Fibroblast of upper back skin (primary cell): ENCODE data around the gene ACAN.
A peak's percentile ranks its signal among the peaks of the same experiment; 100 is the strongest.

ENCODE experiments used
- DNase-seq: peaks from one replicate; pipeline ENCODE4 v3.0.0-alpha.2; 2013

The ACAN gene

DNA sequence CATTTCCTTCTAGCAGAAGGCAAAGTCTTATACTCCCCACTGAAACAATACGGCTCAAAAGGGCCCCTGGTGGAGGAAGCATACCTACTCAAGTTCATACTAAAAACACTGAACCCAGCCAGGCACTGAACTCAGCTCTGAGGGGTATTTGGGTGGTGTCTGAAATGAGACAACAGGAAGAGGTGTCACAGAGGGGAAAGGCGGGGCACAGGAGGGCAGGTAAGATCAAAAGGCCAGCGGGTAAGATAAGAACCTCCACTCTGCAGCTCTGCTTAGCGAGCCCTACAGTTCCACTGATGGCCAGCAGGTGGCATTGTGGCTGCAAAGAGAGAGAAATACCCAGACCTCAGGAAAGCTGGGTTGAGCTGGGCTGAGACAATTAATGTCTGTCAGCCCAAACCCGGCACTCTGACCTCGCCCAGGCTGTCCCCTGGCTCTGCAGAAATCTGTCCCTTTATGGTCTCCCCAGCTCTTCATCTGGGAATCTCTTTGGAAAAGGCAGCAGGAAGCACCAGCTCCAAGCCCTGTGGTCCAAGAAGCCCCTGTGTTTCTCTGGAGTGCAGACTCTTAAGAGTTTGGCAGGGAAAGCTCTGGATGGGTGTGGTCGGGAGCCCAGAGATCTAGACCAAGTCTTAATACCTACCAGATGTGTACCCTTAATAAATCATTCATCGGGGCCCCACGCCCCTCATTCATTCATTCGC, 101.5 kb downstream of the ACAN start:
- DNase-seq = peak; percentile 73

GRCh38 chr15:88905576-88905975, 102.3 kb downstream of the ACAN start:
- DNase-seq = no peak

GRCh38 chr15:88906130-88906529, 102.9 kb downstream of the ACAN start:
- DNase-seq = no peak

DNA sequence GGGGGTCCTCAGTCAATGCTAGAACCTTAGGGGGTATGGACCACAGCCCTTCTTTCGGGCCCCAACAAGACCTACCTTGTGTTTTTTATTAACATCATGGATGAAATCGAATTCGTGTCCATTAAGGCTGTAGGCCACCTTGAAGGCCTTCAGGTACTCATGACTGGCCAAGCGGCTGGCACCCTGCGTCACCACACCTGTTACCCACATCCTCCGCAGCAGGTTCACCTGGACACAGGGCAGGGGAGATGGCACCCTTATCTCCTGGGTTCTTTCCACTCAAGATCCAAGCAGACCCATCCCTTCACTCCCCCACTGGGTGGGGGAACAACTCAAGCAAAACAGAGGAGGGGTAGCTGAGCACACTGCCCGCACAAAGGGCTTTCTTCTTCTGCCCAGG, 103.3 kb downstream of the ACAN start:
- no peak for DNase-seq

GRCh38 chr15:88907111-88907510, 103.9 kb downstream of the ACAN start:
- DNase-seq = no peak

DNA sequence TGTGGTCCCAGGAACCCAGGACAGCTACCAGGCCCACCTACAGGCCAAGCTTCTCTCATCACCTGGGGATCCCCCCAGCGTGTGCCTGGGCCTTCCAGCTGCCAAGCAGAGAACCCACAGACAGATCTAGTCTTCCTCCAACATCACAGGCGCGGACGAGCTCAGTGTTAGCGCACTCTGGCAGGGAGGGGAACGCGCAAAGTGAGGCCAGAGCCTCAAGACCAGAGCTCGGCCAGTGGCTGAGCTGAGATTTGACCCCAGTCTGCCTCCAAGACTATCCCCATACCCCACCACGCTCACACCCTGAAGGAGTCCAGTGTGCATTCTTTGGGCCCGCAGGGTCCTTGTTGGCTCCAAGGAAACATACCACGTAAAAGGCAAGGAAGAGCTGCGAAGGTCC, 104.9 kb downstream of the ACAN start:
- no peak for DNase-seq

DNA sequence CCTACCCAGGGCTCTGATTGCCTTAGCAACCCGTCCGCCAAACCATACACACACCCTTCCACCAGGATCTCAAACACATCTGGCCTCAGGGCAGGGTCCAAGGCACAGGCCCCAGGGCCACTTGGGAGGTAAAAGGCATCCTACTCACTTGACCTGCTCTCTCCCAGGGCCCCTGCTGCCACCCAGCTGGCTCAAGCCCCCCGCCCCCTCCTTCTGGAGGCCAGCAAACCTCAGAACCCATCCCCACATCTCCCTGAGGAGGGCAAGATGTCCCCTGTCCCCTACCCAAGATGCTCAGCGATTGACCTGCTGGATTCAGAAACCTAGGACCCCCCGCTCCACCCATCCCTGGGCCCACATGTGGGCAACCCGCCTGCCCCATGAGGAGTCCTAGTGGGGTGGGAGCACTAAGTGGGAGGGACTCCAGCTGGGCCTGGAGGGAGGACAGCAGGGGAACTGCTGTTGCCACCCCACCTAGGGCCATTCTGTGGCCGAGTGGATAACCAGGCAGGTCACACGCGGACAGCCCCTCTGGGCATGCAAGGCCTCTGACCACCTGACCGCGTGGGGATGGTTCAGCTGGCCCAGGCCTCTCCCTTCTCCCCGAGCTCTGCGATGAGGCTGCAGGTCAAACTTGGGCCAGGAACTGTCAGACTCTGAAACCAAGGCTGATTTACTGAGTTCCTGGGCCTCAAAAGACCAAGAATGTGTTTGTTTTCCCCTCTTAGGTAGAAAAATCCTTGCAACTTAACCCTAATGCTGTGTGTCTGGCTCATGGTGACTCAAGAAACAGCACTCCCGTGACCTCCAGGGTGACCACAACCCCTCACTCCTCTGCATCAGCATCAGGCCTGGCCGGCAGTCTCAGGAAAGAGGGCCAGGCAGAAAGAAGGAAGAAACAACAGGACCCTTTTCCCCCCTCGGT, 105.7 kb downstream of the ACAN start:
- no peak for DNase-seq

GRCh38 chr15:88909956-88910831, 107.0 kb downstream of the ACAN start:
- DNase-seq = no peak

DNA sequence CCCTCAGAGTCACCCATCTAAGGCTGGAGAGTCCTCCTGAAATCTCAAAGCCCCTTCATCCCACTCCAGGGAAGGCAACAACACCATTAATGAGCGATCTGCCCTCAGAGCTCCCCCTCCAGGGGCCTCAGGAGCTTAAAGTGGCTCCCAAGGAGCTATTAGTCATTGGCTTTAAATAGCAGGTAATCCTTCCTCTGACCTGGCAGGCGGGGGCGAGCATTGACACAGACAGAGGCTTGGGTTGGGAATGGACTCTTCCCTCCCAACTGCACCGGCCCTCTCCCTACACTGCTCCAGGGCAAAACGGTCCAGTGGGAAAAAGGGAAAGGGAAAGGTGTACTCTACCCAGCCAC, 108.5 kb downstream of the ACAN start:
- no peak for DNase-seq

- no peak for DNase-seq
These were observed 109.3 kb downstream of the ACAN start for GRCh38 chr15:88912500-88912921.

GRCh38 chr15:88913017-88913849, 110.0 kb downstream of the ACAN start, which contains the start of gene MFGE8:
TSS of gene MFGE8 (minus strand) at chr15:88913379. CDS start at chr15:88913319, 60 bp downstream.
- peak; percentile 57 for DNase-seq

- DNase-seq = no peak
These were observed 110.6 kb downstream of the ACAN start for GRCh38 chr15:88913850-88914169.

- DNase-seq = no peak
These were observed 112.1 kb downstream of the ACAN start for GRCh38 chr15:88915354-88915753.

DNA sequence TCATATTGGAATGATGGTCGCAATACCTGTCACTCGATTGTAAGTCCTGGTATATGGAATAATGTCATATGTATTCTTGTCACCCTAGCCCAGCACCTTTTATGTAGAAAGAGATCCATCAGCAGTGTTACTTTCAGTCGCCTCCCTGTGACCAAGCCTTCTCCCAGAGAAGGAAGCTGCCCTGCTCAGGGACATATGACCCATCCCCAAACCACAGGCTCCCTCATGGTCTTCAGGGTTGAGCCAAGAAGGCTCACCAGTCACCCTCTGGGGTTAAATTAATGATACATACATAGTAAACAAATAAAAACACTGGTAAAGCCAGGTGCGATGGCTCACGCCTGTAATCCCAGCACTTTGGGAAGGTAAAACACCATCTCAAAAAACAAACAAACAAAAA, 114.5 kb downstream of the ACAN start:
- DNase-seq = no peak

DNA sequence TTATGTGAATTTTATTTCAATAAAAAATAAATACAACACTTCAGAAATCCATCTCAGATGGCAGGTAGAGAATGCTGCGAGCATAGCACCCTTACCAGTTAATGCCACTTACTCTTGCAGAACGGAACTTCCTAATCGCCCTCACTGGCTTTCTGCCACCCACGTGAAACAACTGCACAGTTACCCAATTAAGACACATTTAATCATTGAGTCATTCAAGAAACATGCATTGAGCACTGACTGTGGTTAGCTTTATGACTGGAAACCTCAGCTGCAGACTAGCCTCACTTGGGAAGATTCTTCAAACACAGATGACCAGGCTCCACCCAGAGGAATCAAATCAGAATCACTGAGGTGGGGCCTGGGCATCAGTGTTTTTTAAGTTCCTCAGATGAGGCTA, 115.5 kb downstream of the ACAN start:
- DNase-seq = peak; percentile 98

DNA sequence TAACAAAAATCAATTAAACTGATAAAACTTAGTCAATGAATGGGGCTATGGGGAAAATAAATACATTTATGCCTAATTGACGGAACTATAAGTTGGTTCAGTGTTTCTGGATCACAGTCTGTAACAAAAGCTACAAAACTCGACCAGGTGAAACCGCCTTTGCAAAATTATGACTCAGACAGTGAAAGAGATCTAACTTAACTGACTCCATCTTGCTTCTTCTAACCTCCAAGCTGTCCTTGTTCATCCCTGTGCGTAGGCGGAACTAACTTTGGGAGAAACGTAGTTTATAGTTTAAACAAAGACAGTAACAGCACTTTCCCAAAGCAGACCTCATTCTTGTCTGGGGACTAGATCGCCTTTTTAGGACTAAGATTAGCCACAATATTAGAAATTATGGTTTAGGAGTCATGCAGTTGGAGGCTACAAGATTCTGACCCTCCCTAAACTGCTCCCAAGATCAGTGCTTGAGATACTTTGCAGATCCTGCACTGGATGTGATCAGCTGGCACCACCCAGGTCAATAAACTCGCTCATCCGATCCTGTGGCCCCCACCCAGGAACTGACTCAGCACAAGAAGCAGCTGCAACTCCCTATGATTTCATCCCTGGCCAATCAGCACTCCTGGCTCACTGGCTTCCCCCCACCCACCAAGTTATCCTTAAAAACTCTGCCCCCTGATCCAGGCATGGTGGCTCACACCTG, 117.1 kb downstream of the ACAN start:
- DNase-seq = peak; percentile 51

DNA sequence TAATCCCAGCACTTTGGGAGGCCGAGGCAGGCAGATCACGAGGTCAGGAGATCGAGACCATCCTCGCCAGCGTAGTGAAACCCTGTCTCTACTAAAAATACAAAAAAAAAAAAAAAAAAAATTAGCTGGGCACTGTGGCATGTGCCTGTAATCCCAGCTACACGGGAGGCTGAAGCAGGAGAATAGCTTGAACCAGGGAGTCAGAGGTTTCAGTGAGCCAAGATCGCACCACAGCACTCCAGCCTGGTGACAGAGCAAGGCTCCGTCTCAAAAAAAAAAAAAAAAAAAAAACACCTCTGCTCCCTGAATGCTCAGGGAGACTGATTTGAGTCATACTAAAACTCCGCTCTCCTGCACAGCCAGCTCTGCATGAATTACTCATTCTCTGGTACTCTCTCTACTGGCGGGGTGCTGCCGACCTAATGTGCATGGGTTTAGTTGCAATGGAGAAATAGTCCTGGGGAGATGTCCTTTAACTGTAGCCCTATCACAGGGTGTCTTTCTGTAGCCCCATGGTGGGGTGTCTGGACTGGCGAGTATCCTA, 117.7 kb downstream of the ACAN start:
- peak; percentile 84 for DNase-seq
